Mammary epithelial cell (primary cell): ENCODE results near the gene IL20RA.

Experiments used
- CTCF ChIP-seq, 2 donors: IDR thresholded peaks in 1 of 2; conservative IDR thresholded peaks in 1 of 2; 2 replicates each; pipeline ENCODE4 v1.5.1; 2011 to 2012; ENCODE audit warnings: inconsistent platforms in 2 of 2, low read length in 2 of 2, mild to moderate bottlenecking in 2 of 2, control low read depth in 1 of 2, low read depth in 1 of 2; ENCODE audit not compliant: insufficient read depth in 1 of 2; ENCODE audit errors: extremely low read depth in 1 of 2
- EZH2 ChIP-seq: IDR thresholded peaks from 2 replicates; pipeline ENCODE4 v1.6.1; 2012; ENCODE audit warnings: low read length, inconsistent platforms, borderline replicate concordance

- TF ChIP-seq CTCF (conservative IDR thresholded peaks at IDR 0.05 in 1 of 2, IDR thresholded peaks at IDR 0.05 in 1 of 2; ENCODE audit: extremely low read depth in 1 of 2, insufficient read depth in 1 of 2, low read depth in 1 of 2, low read length in 2 of 2) (no peak), EZH2 (no peak)
Measured at GRCh38 chr6:136982928-136983327, 61.8 kb downstream of the IL20RA start.
